GF-D8 (cell line): ENCODE results near the gene NLGN4Y.

Experiments
- DNase-seq: peaks from one replicate; lab custom pipeline; 2025; lab: John Stamatoyannopoulos, UW

NLGN4Y gene

GRCh38 chrY:14524272-14525231 lies at the start of gene NLGN4Y:
NLGN4Y (plus strand) TSS chrY:14524529; CDS start chrY:14622120, 97,591 bp downstream.
- no peak for DNase-seq

GRCh38 chrY:14485935-14486334 lies 38.4 kb upstream of the NLGN4Y start:
- DNase-seq: no peak

GRCh38 chrY:14490226-14490625 lies 34.1 kb upstream of the NLGN4Y start:
- no peak for DNase-seq

GRCh38 chrY:14498071-14498470 lies 26.3 kb upstream of the NLGN4Y start:
- DNase-seq: no peak

- DNase-seq: no peak
These were observed 19.7 kb upstream of the NLGN4Y start for GRCh38 chrY:14504592-14504991.

- DNase-seq: no peak
These were observed 1.9 kb upstream of the NLGN4Y start for GRCh38 chrY:14522379-14522950.

- DNase-seq: no peak
These were observed 648 bp upstream of the NLGN4Y start for GRCh38 chrY:14523491-14524271.

GRCh38 chrY:14525315-14525714 lies 986 bp downstream of the NLGN4Y start:
- DNase-seq: no peak

- DNase-seq: no peak
These were observed 4.0 kb downstream of the NLGN4Y start for GRCh38 chrY:14528361-14528760.

GRCh38 chrY:14536703-14537102 lies 12.4 kb downstream of the NLGN4Y start:
- DNase-seq: no peak

GRCh38 chrY:14543506-14543905 lies 19.2 kb downstream of the NLGN4Y start:
- no peak for DNase-seq

GRCh38 chrY:14581294-14581693 lies 57.0 kb downstream of the NLGN4Y start:
- no peak for DNase-seq

GRCh38 chrY:14586725-14587124 lies 62.4 kb downstream of the NLGN4Y start:
- DNase-seq: no peak

- DNase-seq: no peak
These were observed 77.0 kb downstream of the NLGN4Y start for GRCh38 chrY:14601372-14601771.

GRCh38 chrY:14617625-14618024 lies 93.3 kb downstream of the NLGN4Y start:
- DNase-seq: no peak

GRCh38 chrY:14618513-14618912 lies 94.2 kb downstream of the NLGN4Y start:
- no peak for DNase-seq

GRCh38 chrY:14628208-14628607 lies 103.9 kb downstream of the NLGN4Y start:
- no peak for DNase-seq

- no peak for DNase-seq
These were observed 107.3 kb downstream of the NLGN4Y start for GRCh38 chrY:14631676-14632075.

GRCh38 chrY:14633718-14634117 lies 109.4 kb downstream of the NLGN4Y start:
- DNase-seq: no peak

GRCh38 chrY:14634954-14635353 lies 110.6 kb downstream of the NLGN4Y start:
- DNase-seq: no peak

GRCh38 chrY:14637551-14637950 lies 113.2 kb downstream of the NLGN4Y start:
- no peak for DNase-seq

- no peak for DNase-seq
These were observed 117.5 kb downstream of the NLGN4Y start for GRCh38 chrY:14641853-14642252.
